Esophagus muscularis mucosa (tissue), 4 donors: Measurements from ENCODE around the gene MAEL. TPM values are rescaled to one million over a fixed set of nuclear protein-coding genes. Genes with fewer than 3 reads are reported as not detected.

Experiments used
- DNase-seq: peaks from one replicate; pipeline ENCODE4 v3.0.0-alpha.2; 2017; ENCODE audit errors: extremely low spot score
- H3K27ac ChIP-seq, 4 donors: fragments of 200-600 bp; sonication (generic); replicated peaks in 1 of 4; 1 replicate in 3 of 4; 2 replicates in 1 of 4; pipeline ENCODE4 v1.5.1; 2016 to 2019; ENCODE audit warnings: mild to moderate bottlenecking in 1 of 4
- H3K27me3 ChIP-seq, 4 donors: fragments of 200-600 bp; sonication (generic); one replicate each; pipeline versions ENCODE4 v1.5.1 to v1.6.0; 2016 to 2019
- H3K36me3 ChIP-seq, 4 donors: fragments of 200-600 bp; sonication (generic); one replicate each; pipeline ENCODE4 v1.5.1; 2016 to 2019
- H3K4me1 ChIP-seq, 4 donors: fragments of 200-600 bp; sonication (generic); one replicate each; pipeline ENCODE4 v1.5.1; 2016 to 2019
- H3K4me3 ChIP-seq, 4 donors: fragments of 200-600 bp; sonication (generic); 1 replicate in 2 of 4; 2 replicates in 2 of 4; pipeline ENCODE4 v1.5.1; 2016 to 2019; ENCODE audit warnings: mild to moderate bottlenecking in 4 of 4, moderate library complexity in 1 of 4
- H3K9me3 ChIP-seq, 4 donors: fragments of 200-600 bp; sonication (generic); 1 replicate in 3 of 4; 2 replicates in 1 of 4; pipeline ENCODE4 v1.5.1; 2016 to 2019
- CTCF ChIP-seq, 3 experiments: fragments of 200-600 bp in 2 of 3; fragments of 450-650 bp in 1 of 3; sonication (generic) in 2 of 3; IDR thresholded peaks; one replicate each; pipeline ENCODE4 v1.5.1; 2017 to 2019; ENCODE audit warnings: antibody characterized with exemption in 3 of 3, mild to moderate bottlenecking in 2 of 3, moderate library complexity in 1 of 3
- EP300 ChIP-seq: sonication (generic); formaldehyde crosslinking; IDR thresholded peaks from one replicate; pipeline ENCODE4 v1.6.1; 2017; ENCODE audit warnings: antibody characterized with exemption
- POLR2A ChIP-seq: fragments of 450-650 bp; IDR thresholded peaks from one replicate; pipeline ENCODE4 v1.6.1; 2017; ENCODE audit warnings: antibody characterized with exemption, moderate library complexity, mild to moderate bottlenecking, low read depth
- POLR2AphosphoS5 ChIP-seq, 2 donors: sonication (generic); formaldehyde crosslinking; IDR thresholded peaks; one replicate each; pipeline ENCODE4 v1.6.1; 2017; ENCODE audit warnings: antibody characterized with exemption in 2 of 2
- WGBS: methylation state at CpG from one replicate; pipeline ENCODE4 v1.1.5; 2018; 5-methylcytosine and 5-hydroxymethylcytosine counted together
- intact Hi-C: fragments of 100-400 bp; cut with DNase I; formaldehyde crosslinking; loops from one replicate; pipeline ENCODE4 v1.15.1; 2023
- total RNA-seq, 4 donors: library from RNA; depleted of rRNA; stranded (reverse); fragments of >200 nt; gene quantifications; one replicate each; pipeline versions ENCODE4 v1.1.0 to v1.2.1, GENCODE V29; 2016

Gene MAEL
- total RNA-seq, 4 donors from 2014 or later: 0.83 to 2.3 (median 1.2) TPM

- DNase-seq: peak; percentile 10
- Histone ChIP-seq H3K27me3 (peaks cover 0 to 5% (median 0%) of the 10 kb centered on the region in 4 donors), H3K9me3 (no peaks in the 10 kb centered on the region), H3K4me1 (no peaks in the 10 kb centered on the region), H3K4me3 (no peak overlapping the region), H3K27ac (no peak overlapping the region), H3K36me3 (peaks cover 0 to 5% (median 0%) of the 10 kb centered on the region in 4 donors)
- intact Hi-C loops: no loop called here
- TF ChIP-seq CTCF (IDR thresholded peaks at IDR 0.05) (no peak), POLR2A (no peak), POLR2AphosphoS5 (IDR thresholded peaks at IDR 0.05) (no peak), EP300 (no peak)
- WGBS: 100% methylated on average over 5 of the region's 5 CpGs
Observed at GRCh38 chr1:167051907-167052306, 62.8 kb downstream of the MAEL start.

GRCh38 chr1:167052389-167052788 is 63.3 kb downstream of the MAEL start:
- H3K9me3 ChIP-seq: no peaks in the 10 kb centered on the region
- H3K4me1 ChIP-seq: no peaks in the 10 kb centered on the region
- peaks cover 0 to 5% (median 0%) of the 10 kb centered on the region in 4 donors for H3K27me3 ChIP-seq
- TF ChIP-seq POLR2AphosphoS5 (IDR thresholded peaks at IDR 0.05) (no peak), CTCF (IDR thresholded peaks at IDR 0.05) (peak in 2 of 3 experiments; percentile 16 to 41), POLR2A (no peak), EP300 (no peak)
- intact Hi-C loops: no loop called here
- H3K27ac ChIP-seq: no peak overlapping the region
- H3K36me3 ChIP-seq: peaks cover 0 to 5% (median 0%) of the 10 kb centered on the region in 4 donors
- WGBS: 82% methylated on average over 8 of the region's 8 CpGs
- H3K4me3 ChIP-seq: no peak overlapping the region
- DNase-seq: peak; percentile 89

- no peak for DNase-seq
- H3K9me3 ChIP-seq: no peaks in the 10 kb centered on the region
- WGBS: 67% methylated on average over 1 of the region's 3 CpGs
- intact Hi-C loops: no loop called here
- H3K27ac ChIP-seq: no peak overlapping the region
- TF ChIP-seq CTCF (IDR thresholded peaks at IDR 0.05) (no peak), POLR2AphosphoS5 (IDR thresholded peaks at IDR 0.05) (no peak), POLR2A (no peak), EP300 (no peak)
- H3K4me1 ChIP-seq: peaks cover 0 to 9% (median 7%) of the 10 kb centered on the region in 4 donors
- H3K27me3 ChIP-seq: peaks cover 0 to 5% (median under 1%) of the 10 kb centered on the region in 4 donors
- H3K36me3 ChIP-seq: peaks cover 0 to 5% (median 0%) of the 10 kb centered on the region in 4 donors
- no peak overlapping the region for H3K4me3 ChIP-seq
Observed at GRCh38 chr1:167054531-167054930, 65.5 kb downstream of the MAEL start.

GRCh38 chr1:167054946-167055630 is 66.0 kb downstream of the MAEL start:
- H3K9me3 ChIP-seq: no peaks in the 10 kb centered on the region
- H3K27me3 ChIP-seq: peaks cover 0 to 10% (median 3%) of the 10 kb centered on the region in 4 donors
- TF ChIP-seq POLR2AphosphoS5 (IDR thresholded peaks at IDR 0.05) (no peak), CTCF (IDR thresholded peaks at IDR 0.05) (no peak), EP300 (no peak), POLR2A (no peak)
- WGBS: 82% methylated on average over 14 of the region's 14 CpGs
- peak; percentile 88 for DNase-seq
- no peak overlapping the region for H3K27ac ChIP-seq
- peaks cover 0 to 5% (median 0%) of the 10 kb centered on the region in 4 donors for H3K36me3 ChIP-seq
- H3K4me1 ChIP-seq: peaks cover 0 to 10% (median 7%) of the 10 kb centered on the region in 4 donors
- intact Hi-C loops: loop anchor here (5.0 kb wide), 1 partner anchor 78 kb away; the partner anchor contains the start of gene ILDR2
- H3K4me3 ChIP-seq: no peak overlapping the region
